ENCODE measurements around the gene CDH4. TPM values are rescaled to one million over a fixed set of nuclear protein-coding genes. Genes with fewer than 3 reads are reported as not detected.

CDH4 gene
- total and polyA plus RNA-seq, 2 of the 4 experiments (the other 2 are of a cell fraction): 1.6 to 3.5 TPM

DNA sequence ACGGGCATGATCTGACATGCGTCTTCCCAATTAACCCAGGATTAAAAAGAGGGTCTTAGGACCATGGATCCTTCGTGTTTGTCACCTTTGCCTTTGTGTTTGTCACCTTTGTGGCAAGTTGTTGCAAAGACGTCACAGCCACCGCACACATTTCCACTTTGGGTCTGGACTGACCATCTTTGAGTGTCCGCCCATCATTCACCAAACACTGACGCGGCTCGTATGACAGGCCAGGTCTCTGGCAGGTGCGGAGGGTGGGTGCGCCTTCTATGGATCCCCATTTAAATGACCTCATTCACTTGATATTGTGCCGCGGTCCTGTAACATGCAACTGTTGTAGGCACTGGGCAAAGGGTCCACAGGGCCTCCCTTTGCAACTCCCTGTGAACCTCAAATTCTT, 409.5 kb downstream of the CDH4 start:
- DNase-seq: no peak
- Histone ChIP-seq H3K18ac (ENCODE audit: low read depth, low read length) (no peak overlapping the region), H3K14ac (replicated peaks; ENCODE audit: low read depth, low read length) (no peak overlapping the region), H3K9me3 (ENCODE audit: control insufficient read depth, insufficient read depth, low read length) (peaks cover 2% of the 10 kb centered on the region; the same call in 1 of the 2 replicates), H2AK9ac (replicated peaks; ENCODE audit: low read depth, low read length, poor library complexity) (no peak overlapping the region), H3K56ac (ENCODE audit: extremely low read depth, insufficient read depth, low read length) (no peak overlapping the region), H3K9me1 (ENCODE audit: insufficient read depth, low read length) (no peaks in the 10 kb centered on the region), H3K4me3 (ENCODE audit: insufficient read depth, low read depth, low read length) (no peak overlapping the region), H2BK120ac (ENCODE audit: low read depth, low read length) (no peak overlapping the region), H3K36me3 (ENCODE audit: control insufficient read depth, insufficient read depth, low read length) (no peaks in the 10 kb centered on the region), H4K91ac (ENCODE audit: insufficient read depth, low read depth, low read length) (no peak overlapping the region), H3K9ac (ENCODE audit: low read depth, low read length) (no peak overlapping the region), H4K8ac (ENCODE audit: low read depth in 2 of 2, low read length in 2 of 2) (no peak overlapping the region), H2BK5ac (ENCODE audit: low read depth, low read length, poor library complexity, severe bottlenecking) (no peak overlapping the region), H3K4me2 (ENCODE audit: low read depth, low read length) (no peak overlapping the region), H3K27ac (ENCODE audit: insufficient read depth, low read length) (no peak overlapping the region), H4K5ac (ENCODE audit: low read depth, low read length) (no peak overlapping the region), H3K79me1 (ENCODE audit: low read depth in 1 of 2, low read length in 2 of 2) (no peaks in the 10 kb centered on the region), H2BK15ac (ENCODE audit: low read depth, low read length) (no peak overlapping the region), H2AK5ac (ENCODE audit: low read depth, low read length) (no peak overlapping the region), H3K27me3 (ENCODE audit: control insufficient read depth, insufficient read depth, low read length) (no peaks in the 10 kb centered on the region; the same call in 1 of the 2 replicates), H3K4ac (ENCODE audit: low read depth, low read length) (no peak overlapping the region), H4K20me1 (ENCODE audit: insufficient read depth, low read length) (no peaks in the 10 kb centered on the region), H2AFZ (replicated peaks; ENCODE audit: low read length, poor library complexity) (no peak overlapping the region), H2BK20ac (ENCODE audit: low read depth, low read length) (no peak overlapping the region), H3K23ac (ENCODE audit: low read depth, low read length) (no peak overlapping the region), H3K4me1 (ENCODE audit: control insufficient read depth, insufficient read depth, low read length) (no peaks in the 10 kb centered on the region)
- intact Hi-C loops (cut with micrococcal nuclease): no loop called here
- POLR2A ChIA-PET (ENCODE audit: unreplicated experiment): no interaction called here
- CTCF ChIA-PET: no interaction called here
- ATAC-seq (ENCODE audit: low read depth): no peak
- BruUV-seq (replicated peaks): no TSS peak
- dilution Hi-C loops (cut with HindIII; ENCODE audit: low sequenced_read_pairs, unreplicated experiment): no loop called here
- no peak for TF ChIP-seq CHD1 (IDR thresholded peaks at IDR 0.05; ENCODE audit: low read depth, low read length)
- no peak for TF ChIP-seq MAFK (IDR thresholded peaks at IDR 0.05; ENCODE audit: low read depth, low read length)
- TF ChIP-seq NFE2L2 (IDR thresholded peaks at IDR 0.05; ENCODE audit: low read depth, low read length): no peak
- TF ChIP-seq FOS (IDR thresholded peaks at IDR 0.05; ENCODE audit: low read depth, low read length): no peak
- TF ChIP-seq MAZ (IDR thresholded peaks at IDR 0.05; ENCODE audit: borderline replicate concordance, low read depth, low read length): no peak
- TF ChIP-seq, protein P1, sequence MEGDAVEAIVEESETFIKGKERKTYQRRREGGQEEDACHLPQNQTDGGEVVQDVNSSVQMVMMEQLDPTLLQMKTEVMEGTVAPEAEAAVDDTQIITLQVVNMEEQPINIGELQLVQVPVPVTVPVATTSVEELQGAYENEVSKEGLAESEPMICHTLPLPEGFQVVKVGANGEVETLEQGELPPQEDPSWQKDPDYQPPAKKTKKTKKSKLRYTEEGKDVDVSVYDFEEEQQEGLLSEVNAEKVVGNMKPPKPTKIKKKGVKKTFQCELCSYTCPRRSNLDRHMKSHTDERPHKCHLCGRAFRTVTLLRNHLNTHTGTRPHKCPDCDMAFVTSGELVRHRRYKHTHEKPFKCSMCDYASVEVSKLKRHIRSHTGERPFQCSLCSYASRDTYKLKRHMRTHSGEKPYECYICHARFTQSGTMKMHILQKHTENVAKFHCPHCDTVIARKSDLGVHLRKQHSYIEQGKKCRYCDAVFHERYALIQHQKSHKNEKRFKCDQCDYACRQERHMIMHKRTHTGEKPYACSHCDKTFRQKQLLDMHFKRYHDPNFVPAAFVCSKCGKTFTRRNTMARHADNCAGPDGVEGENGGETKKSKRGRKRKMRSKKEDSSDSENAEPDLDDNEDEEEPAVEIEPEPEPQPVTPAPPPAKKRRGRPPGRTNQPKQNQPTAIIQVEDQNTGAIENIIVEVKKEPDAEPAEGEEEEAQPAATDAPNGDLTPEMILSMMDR (conservative IDR thresholded peaks at IDR 0.05; ENCODE audit: low read depth, low read length): no peak
- TF ChIP-seq ELK1 (IDR thresholded peaks at IDR 0.05; ENCODE audit: borderline replicate concordance, low read depth, low read length): no peak
- TF ChIP-seq POLR2A (IDR thresholded peaks at IDR 0.05; ENCODE audit: low read depth, low read length): no peak
- TF ChIP-seq, protein P2, sequence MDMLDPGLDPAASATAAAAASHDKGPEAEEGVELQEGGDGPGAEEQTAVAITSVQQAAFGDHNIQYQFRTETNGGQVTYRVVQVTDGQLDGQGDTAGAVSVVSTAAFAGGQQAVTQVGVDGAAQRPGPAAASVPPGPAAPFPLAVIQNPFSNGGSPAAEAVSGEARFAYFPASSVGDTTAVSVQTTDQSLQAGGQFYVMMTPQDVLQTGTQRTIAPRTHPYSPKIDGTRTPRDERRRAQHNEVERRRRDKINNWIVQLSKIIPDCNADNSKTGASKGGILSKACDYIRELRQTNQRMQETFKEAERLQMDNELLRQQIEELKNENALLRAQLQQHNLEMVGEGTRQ (IDR thresholded peaks at IDR 0.05; ENCODE audit: low read depth, low read length): no peak
- TF ChIP-seq SMC3 (IDR thresholded peaks at IDR 0.05; ENCODE audit: low read depth, low read length): no peak
- no peak for TF ChIP-seq RFX5 (IDR thresholded peaks at IDR 0.05; ENCODE audit: low read depth, low read length)
- 86% methylated on average over 11 of the region's 13 CpGs; no CpG with 5 or more reads in 1 of the 2 experiments for WGBS, 2 experiments (ENCODE audit: extremely low coverage in 2 of 2, insufficient read length in 1 of 2)
- in situ Hi-C loops (cut with MboI; ENCODE audit: low sequenced_read_pairs): no loop called here

All from IMR-90 (cell line).